HG02623 (cell line): Measurements from ENCODE around the gene RASGRF2.

Source experiments
- ATAC-seq: cut with Tn5 transposase; IDR thresholded peaks from one replicate; pipeline ENCODE4 v1.9.1; 2021; ENCODE audit warnings: moderate library complexity; ENCODE audit not compliant: unreplicated experiment

Gene RASGRF2

DNA sequence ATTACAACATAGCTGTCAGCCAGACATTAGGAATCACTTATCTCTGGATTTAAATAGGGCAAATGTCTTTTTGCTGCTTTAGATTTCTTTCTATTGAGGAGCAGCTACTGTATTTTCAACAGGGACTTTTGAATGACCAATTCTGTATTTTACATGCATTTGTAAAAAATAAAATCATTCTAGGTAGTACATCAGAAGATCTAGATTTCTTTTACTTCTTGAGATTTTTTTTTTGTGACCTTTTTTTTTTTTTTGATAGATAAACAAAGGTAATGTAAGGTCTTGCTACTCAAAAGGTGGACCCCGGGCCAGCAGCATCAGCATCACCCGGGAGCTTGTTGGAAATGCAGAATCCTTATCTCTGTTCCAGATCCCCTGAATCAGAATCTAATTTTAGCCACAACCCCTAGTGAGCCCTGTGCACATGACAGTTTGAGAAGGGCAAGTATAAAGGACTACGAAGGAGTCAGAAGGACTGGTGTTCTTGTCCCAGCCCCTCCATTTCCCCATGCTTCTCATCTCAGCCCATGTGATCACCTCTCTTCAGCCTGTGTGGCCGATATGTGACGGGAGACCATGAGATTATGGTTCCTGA, 235.3 kb downstream of the RASGRF2 start:
- ATAC-seq = no peak

DNA sequence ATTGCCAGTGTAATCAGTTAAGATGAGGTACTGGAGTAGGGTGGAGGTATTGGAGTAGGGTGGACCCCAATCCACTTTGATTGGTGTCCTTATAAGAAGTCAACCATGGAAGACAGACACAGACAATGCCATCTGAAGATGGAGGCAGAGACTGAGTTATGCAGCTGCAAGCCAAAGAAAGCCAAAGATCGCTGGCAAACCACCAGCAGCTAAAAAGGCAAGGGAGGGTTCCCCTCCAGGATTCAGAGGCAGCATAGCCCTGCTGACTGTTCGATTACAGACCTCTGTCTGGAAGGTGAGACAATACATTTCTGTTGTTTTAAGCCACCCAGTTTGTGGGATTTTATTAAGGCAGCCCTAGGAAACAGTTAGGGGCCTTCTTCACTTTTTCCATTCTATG, 242.5 kb downstream of the RASGRF2 start:
- ATAC-seq = no peak

DNA sequence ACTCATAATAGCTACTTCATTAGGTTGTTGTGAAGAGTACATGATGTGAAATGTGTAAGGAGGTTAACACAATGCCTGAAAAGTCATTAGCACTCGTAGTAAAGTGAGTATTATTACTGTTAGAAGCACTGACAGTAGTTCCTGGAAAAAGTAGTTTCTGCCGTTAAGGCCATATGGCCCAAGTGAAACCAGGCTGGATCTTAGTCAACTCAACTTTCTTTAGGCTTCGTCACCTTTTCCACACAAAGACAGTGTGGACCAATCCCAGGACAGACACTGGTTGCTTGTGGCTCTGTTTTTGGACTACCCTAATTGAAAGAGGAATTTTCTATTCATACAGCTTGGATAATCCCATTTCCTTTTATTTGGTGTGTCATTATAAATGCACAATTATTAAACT, 243.6 kb downstream of the RASGRF2 start:
- ATAC-seq = no peak

DNA sequence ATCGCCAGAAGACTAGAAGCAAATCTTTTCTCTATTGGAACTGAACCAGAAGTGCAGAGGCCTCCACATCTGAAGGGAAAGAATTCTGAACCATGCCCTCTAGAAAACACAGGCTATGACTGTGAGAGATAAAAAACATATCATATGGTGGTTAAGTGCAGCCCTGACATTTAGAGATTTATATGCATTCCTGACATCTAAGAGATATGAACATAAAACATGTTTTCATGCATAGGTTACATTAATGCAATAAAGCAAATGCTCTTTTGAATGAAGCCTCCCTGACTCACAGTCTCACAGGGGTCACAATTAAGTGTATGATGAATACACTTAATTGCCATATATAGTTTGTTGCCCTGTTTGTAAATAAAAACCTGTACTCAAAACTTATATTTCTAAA, 244.0 kb downstream of the RASGRF2 start:
- ATAC-seq = no peak

DNA sequence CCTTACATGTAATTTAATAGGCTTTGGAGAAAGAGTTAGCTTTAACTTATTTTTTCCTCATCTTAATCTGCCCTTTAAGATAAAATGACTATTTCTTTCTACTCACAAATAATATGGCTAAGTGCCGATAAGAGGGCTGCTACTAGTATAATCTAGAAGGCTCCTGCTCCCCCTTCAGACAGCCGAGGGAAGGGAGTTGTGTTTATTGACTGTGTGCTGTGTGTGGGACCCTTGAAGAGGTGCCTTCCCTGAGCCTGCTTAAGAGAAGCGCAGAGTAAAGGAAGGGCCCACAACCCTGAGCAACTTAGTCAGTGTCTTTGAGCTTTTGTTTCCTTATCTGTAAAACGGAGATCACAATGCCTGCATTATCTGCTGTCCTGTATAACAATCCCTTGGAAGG, 244.9 kb downstream of the RASGRF2 start:
- ATAC-seq = no peak

DNA sequence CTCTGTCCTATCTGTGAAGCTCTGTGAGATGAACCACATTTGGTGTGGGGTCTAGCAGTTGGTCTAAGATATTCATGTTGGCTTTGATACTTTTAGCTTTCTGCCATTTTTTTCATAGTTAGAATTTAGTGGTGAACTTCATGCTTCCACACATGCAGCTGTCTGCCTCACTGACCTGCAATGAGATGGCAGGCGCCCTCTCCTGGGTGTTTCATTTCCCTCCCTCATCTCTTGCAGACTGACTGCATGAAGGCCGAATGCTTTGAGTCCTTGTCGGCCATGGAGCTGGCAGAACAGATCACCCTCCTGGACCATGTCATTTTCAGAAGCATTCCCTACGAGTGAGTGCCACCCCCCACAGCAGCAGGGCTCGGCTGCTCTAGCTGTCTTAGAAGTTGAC, 246.8 kb downstream of the RASGRF2 start:
- ATAC-seq = no peak

DNA sequence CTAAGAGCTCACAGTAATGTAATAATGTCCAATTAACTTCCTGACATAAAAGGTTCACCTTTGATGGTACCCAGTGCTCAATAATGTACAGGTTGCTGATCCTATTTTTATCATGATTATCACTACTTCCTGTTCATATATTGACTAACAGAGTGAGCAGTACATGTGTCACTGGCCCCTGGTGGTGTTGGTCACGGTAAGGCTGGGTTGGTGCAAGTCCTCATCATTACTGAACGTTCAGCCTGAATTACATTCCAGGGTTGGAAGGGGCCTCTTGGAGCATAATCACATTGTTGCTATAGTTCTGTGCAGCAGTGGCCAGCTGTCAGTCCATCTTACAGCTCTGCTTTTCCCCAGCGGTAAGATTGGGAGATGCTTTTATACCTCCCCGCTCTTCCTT, 248.7 kb downstream of the RASGRF2 start:
- ATAC-seq = no peak

DNA sequence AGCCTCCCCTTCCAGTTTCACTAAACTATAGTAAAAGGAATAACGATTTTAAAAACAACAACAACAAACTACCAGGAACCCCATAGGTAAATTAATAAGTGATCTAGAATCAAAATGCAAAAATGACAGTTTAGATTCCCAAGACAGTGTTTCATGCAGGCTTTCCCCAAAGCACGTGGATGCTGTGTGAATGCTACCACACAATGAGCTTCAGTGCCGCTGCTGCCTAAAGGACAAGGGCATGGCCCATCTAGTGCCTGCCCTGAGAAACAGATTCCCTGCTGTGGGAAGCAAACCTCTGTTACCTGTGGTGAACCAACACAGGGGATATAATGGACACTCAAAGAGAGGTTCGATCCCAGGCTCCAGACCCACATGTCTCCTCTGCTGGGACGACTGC, 249.2 kb downstream of the RASGRF2 start:
- ATAC-seq = no peak

DNA sequence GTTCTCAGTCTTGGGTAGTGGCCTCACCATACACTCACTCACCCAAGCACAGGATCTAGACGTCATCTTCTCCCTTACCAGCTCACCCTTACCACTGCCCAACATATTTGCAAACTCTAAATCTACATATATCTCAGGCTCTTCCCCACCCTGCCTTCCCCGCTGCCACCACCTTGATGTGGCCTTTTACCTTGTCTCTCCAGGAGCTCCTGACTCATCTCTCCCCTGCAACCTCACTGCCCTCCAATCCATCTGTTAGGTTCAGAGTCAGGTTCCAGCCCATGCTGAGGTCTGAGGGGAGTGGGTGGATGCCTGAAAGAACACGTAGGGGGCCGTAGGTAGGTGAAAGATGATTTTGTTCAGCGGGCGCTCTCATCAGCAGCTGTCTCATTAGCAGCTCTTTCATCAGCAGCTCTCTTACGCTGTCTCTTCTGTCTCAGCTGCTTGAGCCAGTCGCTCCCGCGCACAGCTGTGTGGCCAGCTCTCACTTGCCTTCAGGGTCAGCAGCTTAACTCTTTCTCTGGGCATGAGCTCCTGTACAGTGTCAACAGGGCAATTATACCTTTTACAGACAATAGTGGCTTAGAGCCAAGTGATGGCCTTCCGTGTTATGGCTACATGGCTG, 249.8 kb downstream of the RASGRF2 start:
- no peak for ATAC-seq

DNA sequence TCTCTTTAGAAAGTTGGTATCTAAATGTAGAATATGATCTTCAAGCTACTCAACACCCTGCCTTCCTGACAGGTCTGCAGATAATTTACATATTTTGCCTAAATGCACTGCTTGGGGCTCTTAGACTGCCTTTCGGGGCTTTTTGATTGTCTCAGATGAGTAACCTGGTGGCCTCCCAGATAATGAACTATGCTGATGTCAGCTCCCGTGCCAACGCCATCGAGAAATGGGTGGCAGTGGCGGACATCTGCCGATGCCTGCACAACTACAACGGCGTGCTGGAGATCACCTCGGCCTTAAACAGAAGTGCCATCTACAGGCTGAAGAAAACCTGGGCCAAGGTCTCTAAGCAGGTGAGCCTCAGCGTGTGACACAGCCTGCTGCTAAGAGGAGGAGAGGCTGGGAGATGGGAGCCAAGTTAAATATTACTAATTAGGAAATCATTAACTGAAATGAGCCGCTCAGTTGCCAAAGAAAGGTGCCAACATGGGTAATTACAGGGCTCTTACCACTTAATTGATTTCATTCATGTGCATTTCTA, 252.1 kb downstream of the RASGRF2 start:
- peak; percentile 53 for ATAC-seq

DNA sequence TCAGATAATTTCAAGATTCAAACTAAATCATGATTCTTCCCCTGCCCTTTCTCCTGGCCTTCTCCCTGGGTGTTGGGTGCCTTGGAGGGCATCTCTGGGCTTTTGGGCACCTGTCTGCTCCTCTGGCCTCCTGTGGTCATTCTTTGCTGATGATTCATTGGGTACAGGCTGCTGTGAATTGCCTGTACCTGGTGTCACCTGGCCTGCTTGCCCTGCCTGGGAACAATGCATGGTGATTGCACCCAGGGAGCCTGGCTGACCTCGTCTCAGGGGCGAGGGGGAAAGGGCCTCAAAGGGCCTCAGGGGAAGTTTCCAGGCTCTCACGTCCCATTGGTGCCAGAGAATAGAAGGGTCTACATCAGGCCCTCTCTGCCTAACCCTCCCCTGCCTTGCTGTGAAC, 252.9 kb downstream of the RASGRF2 start:
- ATAC-seq = no peak

DNA sequence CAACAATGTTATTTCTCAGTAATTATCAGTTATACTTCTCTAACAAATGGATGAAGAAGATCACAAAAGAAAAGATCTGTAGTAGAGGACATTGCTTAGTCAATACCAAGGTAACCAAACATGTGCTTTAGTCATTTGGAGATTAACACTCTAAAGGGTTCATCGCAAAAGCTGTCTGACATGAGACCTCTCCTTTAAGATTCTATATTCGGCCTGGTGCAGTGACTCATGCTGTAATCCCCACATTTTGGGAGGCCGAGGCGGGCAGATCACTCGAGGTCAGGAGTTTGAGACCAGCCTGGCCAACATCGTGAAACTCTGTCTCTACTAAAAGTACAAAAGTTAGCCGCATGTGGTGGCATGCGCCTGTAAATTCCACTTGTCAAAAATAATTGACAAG, 254.7 kb downstream of the RASGRF2 start:
- no peak for ATAC-seq

DNA sequence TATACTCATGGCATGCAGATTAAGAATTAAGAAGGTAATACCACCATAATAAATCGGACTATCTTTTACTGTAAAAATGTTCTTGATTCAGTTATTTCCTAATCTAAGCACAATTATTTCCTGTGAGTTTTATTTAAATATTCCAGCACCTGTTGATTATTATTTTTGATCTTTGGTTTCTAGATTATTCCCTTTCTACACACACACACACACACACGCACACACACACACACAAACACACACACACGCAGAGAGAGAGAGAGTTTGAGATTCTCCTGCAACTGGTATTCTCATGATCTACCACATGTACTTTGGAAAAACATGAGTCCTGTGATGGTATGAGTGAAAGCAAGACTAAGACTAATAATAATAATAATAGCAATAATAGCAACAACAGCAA, 256.0 kb downstream of the RASGRF2 start:
- ATAC-seq = no peak

DNA sequence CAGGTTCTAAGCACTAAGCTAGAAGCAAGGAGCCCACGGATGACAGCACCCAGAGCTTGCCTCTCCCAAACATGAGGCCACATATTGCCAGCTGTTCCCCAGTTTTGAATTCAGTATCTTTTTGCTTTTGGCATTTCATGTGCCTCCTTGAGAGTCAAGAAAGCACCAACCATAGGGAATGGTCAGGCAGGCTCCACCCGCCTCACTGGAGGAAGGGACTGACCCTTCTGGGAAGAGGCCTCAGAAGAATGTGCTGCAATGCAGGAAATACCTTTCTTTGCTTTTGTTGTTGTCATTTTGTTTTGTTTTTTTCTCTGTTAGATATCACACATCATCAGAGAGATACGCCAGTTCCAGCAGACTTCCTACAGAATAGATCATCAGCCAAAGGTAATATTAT, 259.2 kb downstream of the RASGRF2 start:
- ATAC-seq = no peak

DNA sequence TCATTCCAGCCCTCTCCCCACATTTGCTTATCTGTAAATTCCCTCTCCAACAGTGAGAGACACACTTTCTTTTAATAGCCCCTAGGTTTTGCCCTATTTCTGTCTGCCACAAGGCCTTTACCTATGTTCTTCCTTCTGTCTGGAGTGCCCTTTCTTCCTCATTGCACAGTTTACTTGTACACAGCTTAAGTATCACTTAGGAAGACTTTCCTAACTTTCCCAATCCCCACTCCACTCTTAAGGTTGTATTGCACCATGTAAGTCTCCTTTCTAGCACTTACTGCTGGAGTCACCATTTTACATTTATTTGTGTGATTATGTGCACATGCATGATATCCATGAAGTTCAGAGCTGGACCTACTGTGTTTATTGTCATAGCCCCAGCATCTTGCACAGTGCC, 262.1 kb downstream of the RASGRF2 start:
- no peak for ATAC-seq

DNA sequence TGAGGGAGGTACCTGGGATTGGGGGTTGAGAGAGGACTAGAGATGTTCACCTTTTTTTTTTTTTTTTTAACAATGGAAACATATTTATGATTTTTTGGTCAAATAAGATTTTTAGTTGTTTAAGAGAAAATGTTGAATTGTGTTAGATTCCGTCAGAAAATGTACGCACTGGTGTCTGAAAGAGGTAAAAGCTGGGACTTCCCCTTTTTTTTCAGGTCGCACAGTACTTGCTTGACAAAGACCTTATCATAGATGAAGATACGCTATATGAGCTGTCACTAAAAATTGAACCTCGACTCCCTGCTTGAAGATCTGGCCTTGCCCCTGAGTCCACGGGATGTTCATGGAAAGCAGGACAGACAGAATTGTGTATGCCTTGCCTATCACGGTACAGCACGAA, 265.3 kb downstream of the RASGRF2 start:
- no peak for ATAC-seq

DNA sequence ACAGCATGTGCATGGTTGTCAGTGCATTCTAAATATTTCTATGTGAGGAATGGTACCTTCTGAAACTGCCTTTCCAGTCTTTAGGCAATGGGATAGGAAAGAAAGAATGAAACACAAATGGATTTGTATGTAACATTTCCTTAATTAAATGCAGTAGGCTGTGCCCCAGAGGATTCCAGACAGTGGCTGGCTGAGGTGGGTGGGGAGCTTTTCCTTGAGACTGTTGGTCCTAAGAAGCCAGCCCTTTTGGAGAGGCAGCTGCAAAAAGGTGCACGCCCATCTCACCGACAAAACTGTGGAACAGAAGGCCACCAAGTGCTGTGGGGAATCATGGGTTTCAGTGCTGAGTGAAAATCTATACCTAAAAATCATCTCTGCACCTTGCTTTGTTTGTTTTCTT, 266.1 kb downstream of the RASGRF2 start:
- ATAC-seq = no peak

DNA sequence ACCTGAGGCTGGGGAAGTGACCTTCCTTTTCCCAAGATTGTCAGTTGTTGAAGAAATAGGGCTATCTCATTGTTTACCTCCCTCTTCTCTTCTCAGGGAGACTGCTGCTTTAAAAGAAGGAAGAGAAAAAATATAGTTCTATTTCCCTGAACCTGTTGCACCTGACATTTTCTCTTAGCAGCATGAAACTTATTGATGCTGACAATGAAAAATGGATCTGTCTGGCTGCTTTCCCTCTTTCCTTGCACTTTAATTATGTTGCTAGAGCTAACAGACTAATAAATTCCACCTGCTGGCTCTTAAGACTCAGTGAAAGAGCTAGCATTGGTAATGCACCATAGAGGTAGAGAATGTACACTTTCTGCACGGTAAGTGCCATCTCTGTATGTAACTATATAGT, 266.8 kb downstream of the RASGRF2 start:
- ATAC-seq = no peak

DNA sequence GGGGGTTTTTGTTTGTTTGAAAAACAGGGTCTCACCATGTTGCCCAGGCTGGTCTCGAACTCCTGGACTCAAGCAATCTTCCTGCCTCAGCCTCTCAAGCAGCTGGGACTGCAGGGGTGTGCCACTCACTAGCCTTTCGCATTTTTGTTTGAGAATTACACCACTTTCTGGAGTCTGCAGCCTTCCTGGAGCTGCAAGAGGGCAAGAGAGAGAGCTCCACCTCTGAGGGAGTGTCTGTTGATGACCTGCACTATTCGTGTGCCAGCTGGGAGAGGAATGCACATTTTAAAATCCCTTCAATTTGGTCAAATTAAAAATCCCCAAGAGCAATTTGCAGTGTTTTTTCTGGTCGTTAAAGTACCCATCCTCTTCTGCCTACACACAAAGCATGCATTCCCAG, 267.9 kb downstream of the RASGRF2 start:
- ATAC-seq = no peak

DNA sequence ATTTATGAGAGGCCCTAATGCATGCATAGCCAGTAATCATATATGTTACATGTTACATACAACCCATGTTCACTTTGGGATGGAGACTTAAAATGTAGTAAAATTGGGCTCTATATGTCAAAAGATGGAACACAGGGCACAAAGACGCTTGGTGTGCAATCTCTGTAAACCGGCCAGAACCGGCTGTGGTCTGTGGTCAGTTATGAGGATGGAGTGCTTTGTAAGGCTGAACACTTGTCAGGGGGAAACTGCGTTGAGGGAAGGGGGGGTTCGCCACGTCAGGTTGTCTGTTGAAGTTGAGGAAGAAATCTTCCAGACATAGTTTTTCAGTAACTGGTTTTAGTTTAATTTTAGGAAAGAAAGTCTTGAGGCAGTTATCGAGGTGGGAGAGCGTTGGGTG, 270.3 kb downstream of the RASGRF2 start:
- no peak for ATAC-seq

DNA sequence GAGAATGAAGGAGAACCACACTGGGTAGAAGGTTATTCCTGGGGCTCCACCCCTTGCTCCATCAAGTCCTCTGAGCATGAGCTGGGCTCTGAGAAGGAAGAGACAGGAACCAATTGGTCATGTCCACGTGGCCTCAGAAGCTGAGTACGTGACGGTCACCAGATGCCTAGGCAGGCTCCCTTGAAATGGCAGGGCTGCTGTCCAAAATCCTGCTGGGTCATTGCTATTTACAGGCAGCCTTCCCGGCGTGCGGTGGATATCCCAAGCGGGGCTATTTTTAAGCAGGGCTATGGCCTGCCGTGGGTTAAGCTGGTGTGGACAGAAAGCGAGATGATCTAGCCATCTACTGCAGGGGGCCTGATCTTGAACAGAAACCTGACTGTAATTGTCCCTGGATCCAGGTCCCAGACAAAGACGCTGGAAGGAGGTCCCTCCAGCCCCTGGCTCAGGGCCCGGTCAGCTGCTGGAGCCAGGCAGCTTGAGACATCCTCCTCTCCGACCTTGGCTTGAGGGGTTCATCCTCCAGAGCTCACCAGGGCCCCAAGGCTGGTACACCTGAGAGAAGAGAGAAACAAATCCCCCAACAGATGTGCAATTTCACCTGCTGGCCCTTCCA, 272.4 kb downstream of the RASGRF2 start:
- ATAC-seq = no peak

DNA sequence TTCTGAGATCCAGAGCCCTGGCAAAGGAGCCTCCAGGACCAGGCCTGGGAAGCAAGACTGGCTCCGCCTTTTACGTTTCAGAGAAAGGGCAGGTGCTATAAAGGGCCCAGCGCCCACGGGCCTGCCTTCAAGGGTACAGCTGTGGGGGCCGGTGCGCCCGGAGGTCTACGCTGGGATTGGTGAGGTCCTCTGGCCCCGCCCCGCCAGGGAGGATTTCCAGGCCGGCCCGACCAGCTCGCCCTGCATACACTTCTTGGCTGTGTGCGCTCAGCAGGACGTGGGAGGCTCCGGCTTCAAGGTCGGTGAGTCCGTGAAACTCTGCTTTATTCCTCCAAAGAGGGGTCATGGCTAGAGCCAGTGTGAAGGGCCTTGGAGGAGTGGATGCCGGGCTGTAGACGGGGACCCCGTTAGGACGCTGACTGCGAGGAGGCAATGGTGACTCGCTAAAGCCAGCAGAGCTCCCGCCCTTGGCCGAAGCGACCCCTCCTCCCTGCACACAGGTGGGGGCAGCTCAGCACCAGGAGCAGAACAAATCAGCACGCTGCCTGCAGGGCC, 273.0 kb downstream of the RASGRF2 start, which contains the start of gene CKMT2:
Gene CKMT2, plus strand, starts transcription at position 243 of the 555 bp plus-strand sequence. CDS start 17,811 bp downstream, outside the sequence.
- no peak for ATAC-seq
